SK-N-SH treated with all-trans-retinoic acid at 6 μM for 48 hours (cell line): ENCODE results near the gene BTG4.

Experiments
- CREB5 ChIP-seq: fragments of 250-450 bp; sonication (Bioruptor Pico); IDR thresholded peaks from 2 replicates; pipeline ENCODE4 v1.5.1; 2020; ENCODE audit warnings: low read depth, mild to moderate bottlenecking, moderate library complexity
- ISL1 ChIP-seq: fragments of 250-450 bp; sonication (Bioruptor Pico); IDR thresholded peaks from 2 replicates; pipeline ENCODE4 v2.1.2; 2022; ENCODE audit warnings: mild to moderate bottlenecking, moderate library complexity
- PATZ1 ChIP-seq: fragments of 250-450 bp; sonication (Bioruptor Pico); IDR thresholded peaks from 2 replicates; pipeline ENCODE4 v1.8.0; 2020; ENCODE audit warnings: mild to moderate bottlenecking, moderate library complexity, borderline replicate concordance
- PPARA ChIP-seq: fragments of 250-450 bp; sonication (Bioruptor Pico); IDR thresholded peaks from 2 replicates; pipeline ENCODE4 v1.5.0; 2020; ENCODE audit warnings: mild to moderate bottlenecking, borderline replicate concordance
- SNAI2 ChIP-seq: fragments of 250-450 bp; sonication (Bioruptor Pico); IDR thresholded peaks from 2 replicates; pipeline ENCODE4 v1.5.0; 2020; ENCODE audit warnings: mild to moderate bottlenecking, moderate library complexity
- ZC3H10 ChIP-seq: fragments of 250-450 bp; sonication (Bioruptor Pico); IDR thresholded peaks from 2 replicates; pipeline ENCODE4 v1.5.1; 2021; ENCODE audit warnings: mild to moderate bottlenecking, moderate library complexity
- ZFP3 ChIP-seq: fragments of 250-450 bp; sonication (Bioruptor Pico); IDR thresholded peaks from 2 replicates; pipeline ENCODE4 v1.5.0; 2020; ENCODE audit warnings: mild to moderate bottlenecking, moderate library complexity
- ZFP30 ChIP-seq: fragments of 450-650 bp; formaldehyde crosslinking; IDR thresholded peaks from 2 replicates; pipeline ENCODE4 v1.5.0; 2022; ENCODE audit warnings: mild to moderate bottlenecking, moderate library complexity

GRCh38 chr11:111448831-111449557, 63.2 kb downstream of the BTG4 start:
- no peak for TF ChIP-seq ISL1 (CRISPR knock-in tag)
- no peak for TF ChIP-seq CREB5 (CRISPR knock-in tag)
- no peak for TF ChIP-seq ZFP30 (CRISPR knock-in tag)
- no peak for TF ChIP-seq SNAI2 (CRISPR knock-in tag)
- no peak for TF ChIP-seq ZFP3 (CRISPR knock-in tag)
- TF ChIP-seq PATZ1 (CRISPR knock-in tag): no peak
- no peak for TF ChIP-seq ZC3H10
- TF ChIP-seq PPARA (CRISPR knock-in tag): no peak
